NCI-H460 (cell line): ENCODE measurements around the gene LITAFD. TPM values are rescaled to one million over a fixed set of nuclear protein-coding genes. Genes with fewer than 3 reads are reported as not detected.
A peak's percentile ranks its signal among the peaks of the same experiment; 100 is the strongest.

ENCODE experiments used
- DNase-seq: peaks from one replicate; pipeline ENCODE4 v3.0.0-alpha.2; 2016; ENCODE audit warnings: low read depth; ENCODE audit errors: extremely low read depth
- total RNA-seq: library from RNA; depleted of rRNA; stranded (reverse); fragments of >200 nt; shearing (Covaris generic); gene quantifications from 2 replicates; pipeline ENCODE4 v1.2.3, GENCODE V29; 2014

LITAFD gene
- total RNA-seq, 1 experiment from 2014 or later, result 0.10 TPM

DNA sequence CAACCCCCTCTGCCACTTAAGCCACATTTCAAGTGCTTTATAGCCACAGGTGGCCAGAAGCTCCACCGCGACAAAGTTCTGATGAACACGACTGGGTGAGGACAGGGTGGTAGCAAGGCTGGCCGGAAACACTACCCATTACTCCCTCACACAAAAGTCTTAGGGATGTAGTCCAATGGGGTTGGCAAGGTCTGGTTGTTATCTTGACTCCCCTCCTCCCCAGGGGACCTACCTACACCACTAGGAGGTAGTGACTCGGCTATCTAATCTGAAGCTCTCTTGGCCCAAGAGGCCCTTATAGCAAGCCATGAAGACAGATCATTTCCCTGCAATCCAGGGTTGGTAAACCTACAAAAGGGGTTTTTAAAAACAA, 8.4 kb downstream of the LITAFD start:
- no peak for DNase-seq

DNA sequence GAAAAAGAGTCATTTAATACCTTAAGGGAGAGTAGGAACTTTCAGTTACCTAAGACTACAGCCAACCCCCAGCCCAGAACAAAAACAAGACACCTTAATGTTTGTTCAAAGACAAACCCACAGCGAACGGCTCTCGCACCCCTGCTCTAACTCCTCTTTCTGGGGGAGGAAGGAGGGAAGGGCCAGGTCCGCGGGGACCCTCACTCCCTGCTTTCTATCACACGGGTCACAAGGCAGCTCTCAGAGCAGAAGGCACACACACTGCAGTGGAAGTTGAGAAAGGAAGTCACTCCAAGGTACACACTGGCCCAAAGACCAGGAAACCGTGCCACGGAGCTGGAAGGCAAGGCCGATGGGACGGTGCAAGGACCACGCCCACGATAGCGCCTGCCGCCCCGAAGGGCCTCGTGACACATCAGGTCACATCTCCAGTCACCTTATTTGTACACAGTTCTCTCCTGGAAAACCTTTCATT, 10.0 kb downstream of the LITAFD start:
- no peak for DNase-seq

DNA sequence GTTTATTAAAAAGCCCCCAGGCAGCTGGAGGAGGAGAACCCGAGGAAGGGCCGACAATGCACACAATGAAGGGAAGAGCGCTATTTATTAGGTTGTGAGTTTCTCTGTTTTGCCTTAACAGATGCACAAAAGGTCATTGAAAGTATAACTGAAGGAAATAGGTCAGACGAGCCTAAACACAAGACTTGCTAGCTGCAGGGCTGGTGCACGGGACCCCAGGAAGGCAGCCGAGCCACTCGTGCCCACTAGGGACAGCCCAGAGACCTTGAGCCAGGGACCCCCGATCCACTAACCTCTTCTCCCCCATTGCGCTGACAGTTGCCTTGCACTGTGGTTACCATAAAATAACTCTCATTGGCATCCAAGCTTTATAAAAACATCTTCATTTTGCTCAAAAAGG, 11.3 kb downstream of the LITAFD start:
- no peak for DNase-seq

DNA sequence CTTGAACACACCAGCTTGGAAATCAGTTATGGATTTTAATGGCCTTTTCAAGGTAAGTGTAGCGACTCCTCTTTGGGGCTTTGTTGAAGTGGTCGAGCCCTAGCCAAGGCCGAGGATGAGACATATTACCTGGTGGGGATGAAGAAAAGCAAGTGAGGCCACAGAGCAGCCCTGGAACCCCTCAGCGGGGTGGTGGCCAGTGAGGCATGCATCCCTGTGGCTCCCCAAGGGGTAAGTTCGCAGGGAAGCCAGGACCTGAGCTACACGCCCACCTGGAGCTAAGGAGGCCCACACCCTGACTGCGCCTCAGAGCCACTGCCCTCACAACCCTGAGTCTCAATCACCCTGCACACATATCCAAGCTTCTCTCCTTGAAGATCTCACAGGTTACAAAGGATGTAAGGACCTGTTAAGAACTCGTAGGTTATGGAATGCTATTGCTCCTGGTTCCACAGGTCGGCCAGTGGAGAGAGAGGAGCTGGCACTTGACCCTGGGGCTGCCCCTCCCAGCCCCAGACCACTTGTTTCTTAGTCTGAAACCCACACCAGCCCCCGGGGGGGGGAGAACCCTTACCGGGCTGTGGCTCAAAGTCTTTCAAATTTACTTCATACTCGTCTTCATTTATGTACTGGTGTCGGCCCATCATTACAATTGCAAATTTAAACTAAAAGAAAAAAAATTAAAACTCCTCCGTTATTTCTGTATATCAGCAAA, 12.0 kb downstream of the LITAFD start:
- no peak for DNase-seq

DNA sequence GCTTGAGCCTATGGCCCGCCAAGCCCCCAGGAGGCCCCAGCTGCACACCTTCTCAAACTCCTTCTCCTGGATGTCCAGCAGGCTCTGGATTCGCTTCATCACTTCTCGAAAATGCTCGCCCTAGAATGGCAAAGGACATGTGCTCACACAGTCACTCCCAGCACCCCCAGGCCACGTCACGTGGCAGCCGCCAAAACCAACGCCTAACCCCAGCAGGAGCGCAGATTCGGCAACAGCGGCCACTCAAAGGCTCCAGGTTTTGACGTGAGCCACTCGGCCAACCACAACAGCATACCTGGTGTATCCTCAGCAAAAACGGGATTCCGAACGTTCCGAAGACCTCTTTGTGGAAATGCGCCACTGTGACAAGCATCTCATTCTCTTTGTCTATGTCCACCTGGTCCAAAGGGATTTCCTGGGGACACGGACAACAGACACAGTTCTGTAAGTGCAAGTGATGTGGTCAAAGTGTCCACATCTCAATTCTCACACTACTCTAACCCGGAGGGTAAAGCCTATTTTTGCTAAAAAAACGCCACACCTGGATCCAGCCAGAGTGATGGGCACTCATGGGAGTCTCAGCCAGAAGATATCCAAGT, 12.7 kb downstream of the LITAFD start:
- DNase-seq, result no peak

DNA sequence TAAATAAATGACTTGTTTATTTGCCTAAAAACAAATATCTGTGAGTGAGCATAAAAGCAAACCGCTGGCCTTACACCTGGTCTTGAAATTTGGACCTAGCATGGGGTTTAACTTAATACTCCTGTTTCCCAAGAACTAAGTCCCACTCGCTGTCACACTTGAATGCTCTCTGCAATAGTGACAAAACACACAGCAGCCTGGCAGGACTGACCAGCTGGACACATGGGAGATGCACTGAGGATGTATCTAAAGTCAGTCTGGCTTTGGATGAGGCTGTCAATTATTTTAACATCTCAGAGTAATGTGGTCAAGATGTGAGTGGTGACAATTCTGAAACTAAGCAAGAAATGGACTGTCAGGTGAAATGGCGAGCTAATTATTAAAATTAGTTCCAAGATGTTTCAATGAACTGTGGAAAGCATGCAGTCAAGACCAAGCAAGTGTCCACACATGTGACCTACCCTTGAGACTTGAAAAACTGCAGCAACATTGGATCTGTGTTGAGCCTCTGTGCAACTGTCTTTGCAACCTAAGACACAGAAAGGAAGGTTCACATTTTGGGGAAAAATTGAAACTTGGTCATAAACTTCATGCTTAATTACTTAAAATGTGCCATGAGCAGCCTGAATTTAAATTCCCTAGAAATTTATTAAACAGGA, 16.6 kb downstream of the LITAFD start:
- no peak for DNase-seq

DNA sequence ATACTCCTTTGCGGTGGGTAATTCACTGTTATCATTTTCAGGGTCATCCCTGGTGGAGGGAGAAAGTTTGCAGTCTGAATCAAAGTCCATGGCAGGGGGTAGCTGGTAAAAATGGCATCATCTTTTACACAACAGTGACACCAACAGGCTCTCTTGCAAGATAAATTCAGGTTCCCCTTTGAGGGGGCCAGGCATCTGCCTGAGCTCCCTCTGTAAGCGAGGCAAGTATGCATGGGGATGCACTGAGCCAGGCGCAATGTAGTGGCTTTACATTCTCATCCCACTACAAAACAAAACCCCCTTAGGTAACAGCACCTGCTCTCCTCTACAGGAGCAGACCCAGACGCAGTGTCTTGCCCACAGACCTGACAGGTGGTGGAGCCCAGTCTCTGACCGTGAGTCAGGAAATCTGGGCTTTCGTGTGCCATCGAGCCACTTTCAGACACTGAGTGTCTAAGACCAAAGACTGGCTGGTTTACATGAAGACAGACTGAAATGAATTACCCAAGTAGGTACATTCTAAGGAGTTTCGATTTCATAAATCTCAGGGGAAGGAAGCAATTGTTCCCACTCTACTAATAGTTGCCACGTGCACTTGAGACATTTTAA, 17.7 kb downstream of the LITAFD start:
- DNase-seq, result no peak

DNA sequence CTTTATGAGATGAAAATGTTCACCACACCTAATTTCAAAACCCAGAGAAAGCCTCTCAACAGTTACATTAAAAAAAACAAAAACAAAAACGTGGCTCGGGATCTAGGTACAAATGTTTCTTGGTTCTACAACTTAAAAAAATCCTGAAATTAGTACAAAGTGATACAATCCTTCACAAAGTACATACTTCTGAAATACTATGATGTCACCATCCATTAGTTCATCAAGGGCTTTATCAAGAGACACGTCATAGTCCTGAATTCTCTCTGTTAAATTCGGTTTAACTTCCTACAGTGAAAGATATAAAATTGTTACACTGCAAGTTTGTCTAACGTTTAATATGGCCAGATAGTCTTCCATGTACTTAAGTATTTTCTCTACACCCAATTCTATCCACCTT, 18.2 kb downstream of the LITAFD start:
- DNase-seq, result no peak

DNA sequence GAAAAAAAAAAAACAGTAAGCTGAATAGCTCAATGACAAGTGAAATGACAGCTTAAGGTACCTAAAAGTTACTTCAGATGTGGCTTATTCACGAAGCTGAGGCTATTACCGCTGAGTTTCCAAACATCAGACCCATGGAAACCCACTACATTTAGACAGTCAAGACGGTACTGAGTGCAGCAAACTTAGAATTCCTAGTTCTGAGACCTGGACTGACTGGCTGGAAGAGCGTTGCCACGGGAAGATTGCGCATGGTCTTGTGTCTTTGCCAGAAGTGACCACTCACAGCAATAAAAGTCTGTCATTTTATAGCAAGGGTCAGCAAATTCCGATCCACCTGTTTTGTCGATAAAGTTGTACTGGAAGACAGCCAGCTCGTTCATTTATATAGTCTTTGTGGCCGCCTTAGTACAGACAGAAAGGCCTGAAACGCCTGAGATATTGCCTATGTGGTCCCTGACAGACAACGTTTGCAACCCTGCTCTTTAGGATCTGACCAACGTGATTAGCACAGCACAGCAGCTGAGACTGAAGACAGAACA, 19.2 kb downstream of the LITAFD start:
- DNase-seq, result no peak

DNA sequence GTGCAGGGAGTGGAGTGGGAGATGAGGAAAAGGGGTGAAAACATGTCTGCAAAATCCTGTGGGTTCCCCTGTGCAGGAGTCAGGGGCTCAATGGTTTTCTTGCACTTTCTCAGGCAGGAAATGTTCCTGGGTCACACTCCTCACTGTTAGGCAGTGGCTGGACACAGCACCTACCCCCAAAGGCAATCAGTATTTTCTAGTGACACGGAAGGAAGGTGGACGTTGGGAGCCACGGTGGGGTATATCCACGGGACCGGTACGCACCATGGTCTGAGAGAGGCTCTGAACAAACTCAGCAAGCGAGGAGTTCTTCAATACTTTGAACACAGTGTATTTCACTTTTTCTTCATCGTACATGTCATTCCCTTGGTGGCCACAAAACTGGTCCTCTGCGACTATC, 20.9 kb downstream of the LITAFD start:
- no peak for DNase-seq

DNA sequence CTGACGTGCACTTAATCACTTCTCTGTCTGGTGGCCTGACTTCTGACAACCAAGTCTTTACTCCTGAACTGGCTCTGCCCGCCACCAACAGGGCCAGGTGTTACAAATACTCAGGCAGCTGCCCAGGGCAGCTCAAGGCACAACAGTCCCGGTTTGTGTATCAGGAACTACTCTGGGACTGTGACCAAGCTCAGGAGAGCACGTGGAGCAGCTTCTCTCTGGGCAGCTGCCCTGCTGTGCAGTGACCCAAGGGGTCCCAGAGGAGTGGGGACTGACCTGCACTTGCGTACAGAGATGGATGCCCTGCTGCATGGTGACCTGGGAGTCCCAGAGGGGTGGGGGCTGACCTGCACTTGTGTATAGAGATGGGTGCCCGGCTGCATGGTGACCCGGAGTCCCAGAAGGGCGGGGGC, 21.9 kb downstream of the LITAFD start:
- DNase-seq, result no peak

DNA sequence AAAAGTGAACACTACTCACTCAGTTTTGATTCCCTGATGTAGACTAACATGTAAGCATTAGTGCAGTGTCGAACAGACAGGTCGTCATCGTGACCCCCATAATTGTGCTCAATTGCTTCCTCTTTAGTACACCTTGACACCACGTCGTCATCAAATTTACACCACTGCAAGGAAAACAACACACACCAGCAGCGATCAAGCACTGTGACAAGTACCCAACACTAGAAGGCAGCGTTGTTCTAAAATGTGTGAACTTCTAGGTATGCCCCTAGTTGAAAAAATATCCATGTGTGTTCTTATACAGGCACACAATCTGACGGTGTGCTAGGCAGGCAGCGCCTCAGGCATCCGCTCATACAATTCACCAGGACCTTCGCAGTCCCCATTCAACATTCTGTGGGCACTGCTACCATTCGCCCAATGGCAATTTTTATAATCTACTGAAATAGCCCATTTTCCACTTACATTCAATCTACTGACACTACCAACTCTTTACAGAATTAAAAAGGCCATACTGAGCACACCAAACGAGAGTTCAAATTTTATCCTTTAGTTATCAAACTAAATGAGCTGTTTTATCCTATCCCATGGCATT, 23.1 kb downstream of the LITAFD start:
- peak; percentile 22 for DNase-seq

DNA sequence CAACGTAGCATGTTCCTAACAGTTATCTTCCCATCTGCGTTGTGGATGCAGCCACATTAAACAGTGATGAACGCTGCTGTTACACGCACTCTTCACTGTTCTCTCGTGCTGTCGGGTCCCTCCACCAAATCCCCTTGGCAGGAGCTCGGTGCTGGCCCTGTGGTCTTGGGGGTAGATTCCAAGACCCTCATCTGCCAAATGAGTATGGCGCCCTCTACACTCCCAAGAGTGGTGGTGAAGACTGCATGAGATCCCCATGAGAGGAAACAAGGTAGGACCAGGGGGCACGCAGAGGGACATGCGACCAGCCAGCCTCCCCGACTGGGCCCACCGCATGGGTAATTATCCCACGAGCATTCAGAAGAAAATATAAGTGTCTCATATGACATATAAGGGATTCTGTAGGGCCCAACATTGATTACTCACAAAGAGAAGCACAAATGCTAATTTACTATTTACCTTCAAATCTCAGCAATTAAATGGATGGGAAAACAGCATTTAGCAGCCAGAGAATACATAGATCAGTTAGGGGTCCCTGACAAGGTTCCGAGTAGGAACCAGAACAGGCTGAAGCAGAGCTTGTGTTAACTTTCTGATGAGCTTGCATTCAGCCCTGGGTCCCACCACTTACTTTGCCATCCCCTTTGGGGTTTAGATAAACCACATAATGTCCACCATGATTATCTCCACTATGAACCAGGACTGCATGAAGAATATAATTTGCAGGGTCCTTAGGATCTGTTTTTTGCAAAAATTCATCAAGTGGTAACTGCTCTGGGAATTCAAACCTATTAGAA, 23.8 kb downstream of the LITAFD start:
- DNase-seq, result no peak

DNA sequence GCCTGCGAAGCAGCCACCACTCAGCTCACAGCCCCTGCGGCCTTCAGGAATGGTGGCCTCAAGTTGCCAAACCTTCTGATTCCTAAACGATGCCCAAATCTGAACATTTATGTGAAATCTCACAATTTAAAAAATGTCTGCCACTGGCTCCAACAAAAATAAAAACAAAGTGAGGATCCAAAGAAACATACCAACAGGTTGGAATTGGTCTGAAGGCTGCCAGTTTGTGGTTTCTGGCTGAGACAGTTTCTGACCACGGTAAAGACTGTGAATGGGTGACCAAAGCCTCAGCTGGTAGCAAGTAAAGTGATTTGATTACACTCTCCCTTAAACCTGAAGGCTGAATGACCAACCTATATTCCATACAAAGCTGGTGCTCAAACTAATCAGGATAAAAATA, 24.9 kb downstream of the LITAFD start:
- no peak for DNase-seq

DNA sequence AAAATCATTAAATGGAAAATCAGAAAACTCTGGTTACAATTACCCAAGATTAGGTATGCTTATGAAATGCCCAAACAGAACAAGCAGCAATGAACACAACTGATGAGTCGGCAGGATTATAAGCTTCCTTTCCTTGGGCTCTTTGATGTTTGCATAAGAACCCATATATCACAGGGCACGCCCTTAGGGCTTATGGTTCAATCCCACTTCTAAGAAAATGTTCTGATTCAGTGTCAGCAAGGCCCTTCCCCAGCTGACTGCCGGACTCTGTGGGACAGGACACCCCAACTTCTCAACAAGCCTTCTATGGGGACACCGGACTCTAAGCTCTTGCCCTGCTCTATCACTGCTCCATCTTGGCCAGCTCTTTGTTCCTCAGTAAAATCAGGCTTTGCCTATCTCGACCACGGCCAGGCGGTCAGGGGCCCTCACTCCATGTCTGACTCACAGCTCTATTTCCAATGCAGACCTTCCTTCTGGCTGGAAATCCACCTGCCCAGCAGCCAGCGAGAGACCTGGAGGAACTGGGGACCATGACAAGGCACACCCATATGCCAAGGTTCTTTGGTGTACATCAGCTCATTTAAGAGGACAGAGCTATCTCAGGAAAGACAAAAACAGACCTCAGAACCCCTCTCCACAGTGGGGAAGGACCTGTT, 26.8 kb downstream of the LITAFD start:
- DNase-seq, result no peak

DNA sequence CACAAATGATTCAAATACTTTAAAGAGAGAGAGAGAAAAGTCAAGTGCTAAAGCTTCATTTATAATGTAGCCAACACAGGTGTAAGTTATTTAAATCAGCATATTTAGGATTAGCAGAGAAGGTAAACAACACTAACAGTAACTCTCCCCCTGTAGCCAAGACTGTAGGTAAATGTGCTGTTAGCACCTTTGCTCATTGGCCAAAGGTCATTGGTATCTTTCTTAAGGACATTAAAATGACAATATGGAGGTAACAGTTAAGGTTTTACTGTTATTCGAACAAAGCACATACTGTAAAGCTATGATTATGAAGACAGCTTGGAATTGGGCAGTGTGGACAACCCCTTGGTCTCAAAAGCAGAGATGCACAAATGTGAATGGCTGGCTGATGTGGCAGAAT, 28.7 kb downstream of the LITAFD start:
- DNase-seq, result no peak

DNA sequence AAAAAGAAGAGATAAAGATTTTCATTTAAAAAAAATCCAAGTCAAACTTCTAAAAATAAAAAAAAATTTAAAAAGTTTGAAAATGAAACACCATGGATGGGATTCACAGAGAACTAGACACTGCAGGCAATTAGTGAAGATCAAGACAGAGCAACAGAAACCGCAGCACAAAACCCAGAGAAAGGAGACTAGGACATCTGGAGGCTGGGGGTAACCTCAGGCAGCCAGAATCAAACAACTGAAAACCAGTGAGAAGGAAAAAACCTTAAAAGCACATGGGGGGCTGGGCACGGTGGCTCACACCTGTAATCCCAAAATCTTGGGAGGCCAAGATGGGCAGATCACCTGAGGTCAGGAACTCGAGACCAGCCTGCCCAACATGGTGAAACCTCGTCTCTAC, 30.6 kb downstream of the LITAFD start:
- DNase-seq, result no peak

DNA sequence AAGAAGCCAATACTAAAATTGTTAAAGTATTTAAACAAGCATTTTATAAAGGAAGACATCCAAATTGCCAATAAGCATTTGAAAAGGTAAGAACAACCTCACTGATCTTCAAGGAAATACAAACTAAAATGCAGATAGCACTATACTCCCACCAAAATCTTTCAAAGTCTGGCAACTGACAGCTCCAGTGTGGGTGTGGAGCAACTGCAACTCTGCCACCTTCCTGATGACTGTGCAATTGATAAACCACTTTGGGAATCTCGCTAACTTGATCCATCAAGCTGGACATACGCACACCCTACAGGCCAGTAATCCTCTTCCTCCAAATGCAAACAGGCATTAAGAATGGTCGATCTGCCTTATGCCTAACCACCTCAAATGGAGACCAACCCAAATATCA, 31.9 kb downstream of the LITAFD start:
- DNase-seq, result no peak

DNA sequence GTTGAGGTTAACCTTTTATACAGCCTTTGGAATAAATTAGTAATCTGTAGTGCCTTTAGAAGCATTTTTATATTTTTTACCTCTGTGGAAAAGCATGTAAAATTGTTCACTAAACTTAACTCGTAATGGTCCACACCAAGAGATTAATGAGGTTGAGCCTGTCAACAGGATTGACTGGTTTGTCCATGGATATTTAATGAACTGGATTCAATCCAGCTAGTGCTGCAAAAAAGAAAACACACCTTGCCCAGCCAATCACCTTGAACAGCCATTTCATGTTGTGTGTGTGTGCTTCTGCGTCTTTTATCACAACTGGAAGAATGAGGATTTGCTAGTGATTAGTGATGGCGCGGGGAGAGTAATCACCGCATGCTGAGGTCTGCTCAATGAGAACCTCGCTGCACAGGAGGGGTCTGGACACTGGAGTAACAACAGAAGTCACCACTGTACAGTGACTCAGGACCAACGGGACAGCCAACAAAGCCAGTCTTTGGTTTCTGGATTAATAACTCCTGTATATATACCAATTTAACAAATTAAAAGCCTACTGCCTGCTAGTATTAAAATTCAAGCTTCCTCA, 33.7 kb downstream of the LITAFD start:
- no peak for DNase-seq
